Measurements from ENCODE around the gene RAP1GDS1. TPM values are rescaled to one million over a fixed set of nuclear protein-coding genes. Genes with fewer than 3 reads are reported as not detected.

RAP1GDS1 gene
- total RNA-seq, 1 experiment from 2014 or later, result 40.8 TPM

DNA sequence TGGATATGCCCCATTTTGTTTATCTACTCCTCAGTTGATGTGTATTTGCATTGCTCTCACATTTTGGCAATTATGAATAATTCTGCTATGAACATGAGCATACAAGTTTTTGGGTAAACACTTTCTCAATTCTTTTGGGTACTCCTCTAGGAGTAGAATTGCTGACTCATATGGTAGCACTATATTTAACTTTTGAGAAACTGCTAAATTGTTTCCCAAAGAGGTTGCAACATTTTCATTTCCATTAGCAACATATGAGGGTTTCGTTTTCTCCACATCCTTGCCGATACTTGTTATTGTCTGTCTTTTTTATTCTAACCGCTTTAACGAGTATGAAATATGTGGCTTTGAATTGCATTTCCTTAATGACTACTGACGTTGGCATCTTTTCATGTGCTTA lies 211.9 kb downstream of the RAP1GDS1 start:
- Histone ChIP-seq H2AFZ (ENCODE audit: low read depth, low read length, poor library complexity, severe bottlenecking) (no peak overlapping the region), H3K27me3 (ENCODE audit: insufficient read depth, low read length) (no peaks in the 10 kb centered on the region), H3K36me3 (ENCODE audit: control insufficient read depth in 1 of 2, insufficient read depth in 2 of 2, low read length in 2 of 2) (peaks cover 9 to 41% of the 10 kb centered on the region in 2 experiments; a peak in 3 of 4 replicates), H3K4me2 (ENCODE audit: low read length) (no peak overlapping the region), H3K9ac (ENCODE audit: low read length) (no peak overlapping the region), H3K4me1 (ENCODE audit: control insufficient read depth in 1 of 2, insufficient read depth in 2 of 2, low read length in 2 of 2) (peaks cover 0 to 8% of the 10 kb centered on the region in 2 experiments; a peak in 2 of 4 replicates), H3K27ac (ENCODE audit: low read depth, low read length) (no peak overlapping the region), H4K20me1 (ENCODE audit: insufficient read depth) (no peaks in the 10 kb centered on the region), H3K9me3 (ENCODE audit: control insufficient read depth in 1 of 2, insufficient read depth in 1 of 2, low read depth in 1 of 2, low read length in 2 of 2) (no peaks in the 10 kb centered on the region), H3K79me2 (ENCODE audit: insufficient read depth, low read length) (no peaks in the 10 kb centered on the region), H3K9me2 (ENCODE audit: insufficient read depth) (no peaks in the 10 kb centered on the region), H3K4me3 (replicated peaks in 1 of 2; ENCODE audit: low read depth in 1 of 2, low read length in 2 of 2) (no peak overlapping the region)
- ChIA-PET CTCF (no interaction called here), RAD21 (ENCODE audit: low non-redundant PET in 1 of 2, low total read pairs in 2 of 2, uncharacterized antibody in 2 of 2, unreplicated experiment in 2 of 2) (no interaction called here), POLR2A (no interaction called here)
- intact Hi-C loops (cut with micrococcal nuclease), result no loop called here
- TF ChIP-seq CBX3 (IDR thresholded peaks at IDR 0.05; ENCODE audit: low read depth) (no peak), SIN3A (IDR thresholded peaks at IDR 0.05; ENCODE audit: low read depth) (no peak), CEBPB (IDR thresholded peaks at IDR 0.05; ENCODE audit: low read depth) (no peak), EGR1 (IDR thresholded peaks at IDR 0.05; ENCODE audit: low read depth) (no peak), ELF1 (IDR thresholded peaks at IDR 0.05; ENCODE audit: borderline replicate concordance, low read depth) (no peak), EZH2phosphoT487 (IDR thresholded peaks at IDR 0.05; ENCODE audit: borderline replicate concordance) (no peak), POLR2A (IDR thresholded peaks at IDR 0.05; ENCODE audit: borderline replicate concordance, extremely low read depth, insufficient read depth, insufficient read length) (no peak)
- TF ChIP-seq, protein P1, sequence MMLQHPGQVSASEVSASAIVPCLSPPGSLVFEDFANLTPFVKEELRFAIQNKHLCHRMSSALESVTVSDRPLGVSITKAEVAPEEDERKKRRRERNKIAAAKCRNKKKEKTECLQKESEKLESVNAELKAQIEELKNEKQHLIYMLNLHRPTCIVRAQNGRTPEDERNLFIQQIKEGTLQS (IDR thresholded peaks at IDR 0.05), result no peak
- BruUV-seq (replicated peaks), result no TSS peak
- DNase-seq (ENCODE audit: low read depth, low spot score) (no peak), ATAC-seq (no peak)

- peaks cover 12 to 52% of the 10 kb centered on the region in 2 experiments; a peak in 3 of 4 replicates for H3K36me3 ChIP-seq (ENCODE audit: control insufficient read depth in 1 of 2, insufficient read depth in 2 of 2, low read length in 2 of 2)
- no peak for TF ChIP-seq POLR2AphosphoS5 (IDR thresholded peaks at IDR 0.05; ENCODE audit: low read depth, low read length)
- TF ChIP-seq CBX3 (IDR thresholded peaks at IDR 0.05; ENCODE audit: low read depth), result no peak
- TF ChIP-seq CEBPB (IDR thresholded peaks at IDR 0.05; ENCODE audit: low read depth), result no peak
- no peak for TF ChIP-seq ZFX (IDR thresholded peaks at IDR 0.05)
- H3K4me1 ChIP-seq (ENCODE audit: control insufficient read depth in 1 of 2, insufficient read depth in 2 of 2, low read length in 2 of 2), result peaks cover 0 to 4% of the 10 kb centered on the region in 2 experiments; a peak in 1 of 4 replicates
- H3K4me3 ChIP-seq (replicated peaks in 1 of 2; ENCODE audit: low read depth in 1 of 2, low read length in 2 of 2), result no peak overlapping the region
- H3K27ac ChIP-seq (ENCODE audit: low read depth, low read length), result no peak overlapping the region
- no peaks in the 10 kb centered on the region for H3K27me3 ChIP-seq (ENCODE audit: insufficient read depth, low read length)
- no peaks in the 10 kb centered on the region for H3K9me3 ChIP-seq (ENCODE audit: control insufficient read depth in 1 of 2, insufficient read depth in 1 of 2, low read depth in 1 of 2, low read length in 2 of 2)
- BruUV-seq (replicated peaks), result no TSS peak
- POLR2A ChIA-PET, result no interaction called here
- DNase-seq (ENCODE audit: low read depth, low spot score), result no peak
- intact Hi-C loops (cut with micrococcal nuclease), result no loop called here
- no peak for ATAC-seq
- no peak overlapping the region for H2AFZ ChIP-seq (ENCODE audit: low read depth, low read length, poor library complexity, severe bottlenecking)
- CTCF ChIA-PET, result no interaction called here
- no peaks in the 10 kb centered on the region for H3K9me2 ChIP-seq (ENCODE audit: insufficient read depth)
- no peaks in the 10 kb centered on the region for H4K20me1 ChIP-seq (ENCODE audit: insufficient read depth)
- RAD21 ChIA-PET (ENCODE audit: low non-redundant PET in 1 of 2, low total read pairs in 2 of 2, uncharacterized antibody in 2 of 2, unreplicated experiment in 2 of 2), result no interaction called here
- H3K4me2 ChIP-seq (ENCODE audit: low read length), result no peak overlapping the region
- no peak overlapping the region for H3K9ac ChIP-seq (ENCODE audit: low read length)
- no peaks in the 10 kb centered on the region for H3K79me2 ChIP-seq (ENCODE audit: insufficient read depth, low read length)
Observed at GRCh38 chr4:98474408-98474844, 213.2 kb downstream of the RAP1GDS1 start.
